ENCODE results near the gene FAH. TPM values are rescaled to one million over a fixed set of nuclear protein-coding genes. Genes with fewer than 3 reads are reported as not detected.
"Not testable (repeated sequence)": the region's sequence is repeated elsewhere in the genome, so short reads cannot be mapped to it uniquely, and the experiment has no call there.

Gene FAH
- total RNA-seq, 4 donors from 2014 or later, result 52.7 to 109 (median 83.0) TPM

GRCh38 chr15:80110920-80111319, 41.9 kb upstream of the FAH start:
- ATAC-seq (ENCODE audit: low FRiP score), result no peak
- TF ChIP-seq CTCF (IDR thresholded peaks at IDR 0.05), result no peak

GRCh38 chr15:80114114-80114513, 38.7 kb upstream of the FAH start:
- DNase-seq (ENCODE audit: low spot score), result no peak
- TF ChIP-seq CTCF (IDR thresholded peaks at IDR 0.05), result no peak
- no peak for ATAC-seq (ENCODE audit: low FRiP score)

More at GRCh38 chr15:80110920-80111319, 41.9 kb upstream of the FAH start:
- DNase-seq (ENCODE audit: low spot score), result no peak

GRCh38 chr15:80115021-80115420, 37.8 kb upstream of the FAH start:
- no peak for TF ChIP-seq CTCF (IDR thresholded peaks at IDR 0.05)
- DNase-seq (ENCODE audit: low spot score), result no peak
- no peak for ATAC-seq (ENCODE audit: low FRiP score)

GRCh38 chr15:80118956-80119355, 33.8 kb upstream of the FAH start:
- DNase-seq (ENCODE audit: low spot score) (no peak), ATAC-seq (ENCODE audit: low FRiP score) (no peak)
- TF ChIP-seq CTCF (IDR thresholded peaks at IDR 0.05), result no peak

GRCh38 chr15:80120636-80121035, 32.2 kb upstream of the FAH start:
- no peak for TF ChIP-seq CTCF (IDR thresholded peaks at IDR 0.05)
- DNase-seq (ENCODE audit: low spot score) (no peak), ATAC-seq (ENCODE audit: low FRiP score) (no peak)

- DNase-seq (ENCODE audit: low spot score) (no peak), ATAC-seq (ENCODE audit: low FRiP score) (no peak)
- no peak for TF ChIP-seq CTCF (IDR thresholded peaks at IDR 0.05)
Measured at GRCh38 chr15:80121546-80121945, 31.3 kb upstream of the FAH start.

- ATAC-seq (ENCODE audit: low FRiP score), result no peak
- no peak for TF ChIP-seq CTCF (IDR thresholded peaks at IDR 0.05)
- no peak for DNase-seq (ENCODE audit: low spot score)
Measured at GRCh38 chr15:80123034-80123433, 29.8 kb upstream of the FAH start.

- ATAC-seq (ENCODE audit: low FRiP score); DNase-seq (ENCODE audit: low spot score): not testable (repeated sequence)
Measured at GRCh38 chr15:80127253-80127652, 25.5 kb upstream of the FAH start.
